HEK293T (cell line): Measurements from ENCODE around the gene KCNN3.

Experiments
- ARNT ChIP-seq: fragments of 450-650 bp; IDR thresholded peaks from 2 replicates; pipeline ENCODE4 v1.6.1; 2017; ENCODE audit warnings: mild to moderate bottlenecking
- BHLHE40 ChIP-seq: fragments of 450-650 bp; IDR thresholded peaks from 2 replicates; pipeline ENCODE4 v1.6.1; 2016; ENCODE audit warnings: mild to moderate bottlenecking, moderate library complexity, borderline replicate concordance
- CTBP1 ChIP-seq: fragments of 450-650 bp; IDR thresholded peaks from 2 replicates; pipeline ENCODE4 v1.6.1; 2016; ENCODE audit warnings: borderline replicate concordance
- ELF4 ChIP-seq: fragments of 450-650 bp; IDR thresholded peaks from 2 replicates; pipeline ENCODE4 v1.6.1; 2017; ENCODE audit warnings: antibody characterized with exemption
- FOXM1 ChIP-seq: fragments of 450-650 bp; IDR thresholded peaks from 2 replicates; pipeline ENCODE4 v1.6.1; 2017; ENCODE audit warnings: mild to moderate bottlenecking, borderline replicate concordance
- HDGF ChIP-seq: fragments of 450-650 bp; IDR thresholded peaks from 2 replicates; pipeline ENCODE4 v1.6.1; 2017; ENCODE audit warnings: antibody characterized with exemption, borderline replicate concordance
- L3MBTL2 ChIP-seq: fragments of 450-650 bp; conservative IDR thresholded peaks from 2 replicates; pipeline ENCODE4 v1.6.1; 2016; ENCODE audit warnings: mild to moderate bottlenecking
- LEF1 ChIP-seq: fragments of 450-650 bp; IDR thresholded peaks from 2 replicates; pipeline ENCODE4 v1.6.1; 2017; ENCODE audit warnings: mild to moderate bottlenecking, borderline replicate concordance
- SP1 ChIP-seq: fragments of 450-650 bp; IDR thresholded peaks from 2 replicates; pipeline ENCODE4 v1.6.1; 2017
- ZNF384 ChIP-seq: fragments of 450-650 bp; IDR thresholded peaks from 2 replicates; pipeline ENCODE4 v1.6.1; 2016

DNA sequence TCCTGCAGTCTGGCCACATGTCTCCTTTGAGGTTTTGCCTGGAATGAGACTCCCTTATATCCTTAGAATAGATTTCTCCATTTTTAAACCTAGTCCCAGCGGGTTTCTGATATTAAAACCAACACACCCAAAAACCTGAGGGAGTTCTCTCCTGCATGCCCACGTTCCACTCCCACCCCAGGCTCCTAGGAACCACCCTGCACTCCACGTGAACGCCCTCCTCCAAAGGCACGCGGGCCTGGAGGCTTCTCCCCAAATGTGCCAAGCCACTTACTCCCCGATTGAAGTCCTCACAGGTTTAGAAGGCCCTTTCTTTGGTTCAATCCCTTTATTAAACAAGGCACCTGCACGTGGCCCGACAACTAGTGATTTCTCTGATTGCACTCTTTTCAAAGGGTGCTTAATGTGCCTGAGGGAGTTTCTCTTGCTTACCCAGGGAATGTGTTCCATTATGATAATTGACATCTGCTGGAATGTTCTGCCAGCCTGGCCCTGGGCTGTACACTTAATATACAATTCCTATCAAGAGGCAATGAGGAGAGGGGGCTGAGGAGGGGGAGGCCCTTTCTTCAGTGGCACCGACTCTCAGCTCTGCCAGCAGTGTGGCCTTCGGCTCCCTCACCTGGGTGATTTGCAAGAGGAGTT is 157.8 kb downstream of the KCNN3 start:
- TF ChIP-seq L3MBTL2 (no peak), ELF4 (no peak), ZNF384 (no peak), CTBP1 (no peak), ARNT (no peak), BHLHE40 (no peak), HDGF (no peak), LEF1 (no peak), FOXM1 (no peak), SP1 (no peak)
